ENCODE results near the gene SHISA7.
A peak's percentile ranks its signal among the peaks of the same experiment; 100 is the strongest.

Gene SHISA7

DNA sequence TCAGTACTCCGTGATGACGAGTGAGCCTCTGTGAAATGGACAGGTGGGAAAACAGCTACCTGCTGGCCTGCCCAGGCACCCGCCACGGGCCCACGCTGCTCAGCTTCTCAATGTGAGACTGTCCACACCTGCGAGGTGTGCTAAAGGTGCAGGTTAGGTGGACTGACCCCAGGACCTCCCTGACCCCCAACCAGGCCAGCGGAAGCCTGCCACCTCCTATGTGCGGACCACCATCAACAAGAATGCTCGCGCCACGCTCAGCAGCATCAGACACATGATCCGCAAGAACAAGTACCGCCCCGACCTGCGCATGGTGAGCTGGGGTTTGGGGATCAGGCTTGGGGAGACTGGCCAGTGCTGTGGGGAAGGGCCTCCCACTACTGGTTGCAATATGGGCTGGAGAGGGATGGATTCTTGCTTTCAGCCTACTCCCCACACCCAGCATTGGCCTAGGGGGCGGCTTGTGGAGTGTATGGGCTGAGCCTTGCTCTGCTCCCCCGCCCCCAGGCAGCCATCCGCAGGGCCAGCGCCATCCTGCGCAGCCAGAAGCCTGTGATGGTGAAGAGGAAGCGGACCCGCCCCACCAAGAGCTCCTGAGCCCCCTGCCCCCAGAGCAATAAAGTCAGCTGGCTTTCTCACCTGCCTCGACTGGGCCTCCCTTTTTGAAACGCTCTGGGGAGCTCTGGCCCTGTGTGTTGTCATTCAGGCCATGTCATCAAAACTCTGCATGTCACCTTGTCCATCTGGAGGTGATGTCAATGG, 55.2 kb downstream of the SHISA7 start:
- Histone ChIP-seq H3K4me3 (ENCODE audit: low read length, poor library complexity, severe bottlenecking) (peak overlapping the region; percentile 100), H2AFZ (ENCODE audit: low read length) (no peak overlapping the region), H3K4me2 (ENCODE audit: low read depth, low read length, poor library complexity, severe bottlenecking) (peak overlapping the region; percentile 100), H3F3A (ENCODE audit: low read depth) (no peaks in the 10 kb centered on the region), H3K9me3 (ENCODE audit: insufficient read depth, low read depth, low read length) (no peaks in the 10 kb centered on the region), H3K4me1 (ENCODE audit: insufficient read depth, low read length, poor library complexity, severe bottlenecking) (peaks cover 45% of the 10 kb centered on the region), H3K9ac (ENCODE audit: low read depth, low read length, poor library complexity, severe bottlenecking) (peak overlapping the region; percentile 99), H3K27me3 (ENCODE audit: insufficient read depth, low read length, poor library complexity, severe bottlenecking) (no peaks in the 10 kb centered on the region), H4K20me1 (ENCODE audit: insufficient read depth, low read length, poor library complexity, severe bottlenecking) (peaks cover 58% of the 10 kb centered on the region), H3K79me2 (ENCODE audit: insufficient read depth, low read length) (peaks cover 52% of the 10 kb centered on the region), H3K36me3 (ENCODE audit: insufficient read depth, low read length) (peaks cover 23% of the 10 kb centered on the region; the same call in 1 of the 2 replicates), H3K9me2 (replicated peaks; ENCODE audit: low read depth, low read length) (no peaks in the 10 kb centered on the region)
- TF ChIP-seq EZH2phosphoT487 (IDR thresholded peaks at IDR 0.05; ENCODE audit: borderline replicate concordance), result no peak
- TF ChIP-seq, protein P1, sequence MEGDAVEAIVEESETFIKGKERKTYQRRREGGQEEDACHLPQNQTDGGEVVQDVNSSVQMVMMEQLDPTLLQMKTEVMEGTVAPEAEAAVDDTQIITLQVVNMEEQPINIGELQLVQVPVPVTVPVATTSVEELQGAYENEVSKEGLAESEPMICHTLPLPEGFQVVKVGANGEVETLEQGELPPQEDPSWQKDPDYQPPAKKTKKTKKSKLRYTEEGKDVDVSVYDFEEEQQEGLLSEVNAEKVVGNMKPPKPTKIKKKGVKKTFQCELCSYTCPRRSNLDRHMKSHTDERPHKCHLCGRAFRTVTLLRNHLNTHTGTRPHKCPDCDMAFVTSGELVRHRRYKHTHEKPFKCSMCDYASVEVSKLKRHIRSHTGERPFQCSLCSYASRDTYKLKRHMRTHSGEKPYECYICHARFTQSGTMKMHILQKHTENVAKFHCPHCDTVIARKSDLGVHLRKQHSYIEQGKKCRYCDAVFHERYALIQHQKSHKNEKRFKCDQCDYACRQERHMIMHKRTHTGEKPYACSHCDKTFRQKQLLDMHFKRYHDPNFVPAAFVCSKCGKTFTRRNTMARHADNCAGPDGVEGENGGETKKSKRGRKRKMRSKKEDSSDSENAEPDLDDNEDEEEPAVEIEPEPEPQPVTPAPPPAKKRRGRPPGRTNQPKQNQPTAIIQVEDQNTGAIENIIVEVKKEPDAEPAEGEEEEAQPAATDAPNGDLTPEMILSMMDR (conservative IDR thresholded peaks at IDR 0.05; ENCODE audit: low read length), result no peak

DNA sequence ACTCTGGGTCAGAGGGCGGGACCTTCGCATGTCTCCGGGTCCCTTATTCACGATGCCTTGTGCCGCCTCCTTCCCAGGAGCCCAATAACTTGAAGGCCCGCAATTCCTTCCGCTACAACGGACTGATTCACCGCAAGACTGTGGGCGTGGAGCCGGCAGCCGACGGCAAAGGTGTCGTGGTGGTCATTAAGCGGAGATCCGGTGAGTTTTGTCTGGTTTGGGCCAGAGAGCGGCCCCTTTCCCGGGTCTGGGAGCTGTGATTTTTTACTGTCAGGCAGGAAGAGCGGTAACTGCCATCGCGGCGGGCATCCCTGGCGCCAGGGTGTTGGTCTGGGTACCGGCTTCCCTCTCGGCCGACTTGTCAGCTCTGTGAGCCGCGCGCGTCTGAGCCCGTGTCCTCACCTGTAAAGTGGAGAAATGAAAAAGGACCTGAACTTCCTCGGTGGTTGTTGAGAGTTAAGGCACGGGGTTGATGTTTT, 56.6 kb downstream of the SHISA7 start:
- Histone ChIP-seq H3K4me3 (ENCODE audit: low read length, poor library complexity, severe bottlenecking) (peak overlapping the region; percentile 100), H3K79me2 (ENCODE audit: insufficient read depth, low read length) (peaks cover 60% of the 10 kb centered on the region), H3K4me1 (ENCODE audit: insufficient read depth, low read length, poor library complexity, severe bottlenecking) (peaks cover 49% of the 10 kb centered on the region), H3K27me3 (ENCODE audit: insufficient read depth, low read length, poor library complexity, severe bottlenecking) (no peaks in the 10 kb centered on the region), H2AFZ (ENCODE audit: low read length) (no peak overlapping the region), H3K4me2 (ENCODE audit: low read depth, low read length, poor library complexity, severe bottlenecking) (peak overlapping the region; percentile 100), H4K20me1 (ENCODE audit: insufficient read depth, low read length, poor library complexity, severe bottlenecking) (peaks cover 57% of the 10 kb centered on the region), H3K9ac (ENCODE audit: low read depth, low read length, poor library complexity, severe bottlenecking) (peak overlapping the region; percentile 99), H3K36me3 (ENCODE audit: insufficient read depth, low read length) (peaks cover 23% of the 10 kb centered on the region; the same call in 1 of the 2 replicates), H3K9me2 (replicated peaks; ENCODE audit: low read depth, low read length) (no peaks in the 10 kb centered on the region), H3K9me3 (ENCODE audit: insufficient read depth, low read depth, low read length) (no peaks in the 10 kb centered on the region), H3F3A (ENCODE audit: low read depth) (no peaks in the 10 kb centered on the region)
- TF ChIP-seq, protein P1 (conservative IDR thresholded peaks at IDR 0.05; ENCODE audit: low read length), result no peak
- TF ChIP-seq EZH2phosphoT487 (IDR thresholded peaks at IDR 0.05; ENCODE audit: borderline replicate concordance), result no peak

DNA sequence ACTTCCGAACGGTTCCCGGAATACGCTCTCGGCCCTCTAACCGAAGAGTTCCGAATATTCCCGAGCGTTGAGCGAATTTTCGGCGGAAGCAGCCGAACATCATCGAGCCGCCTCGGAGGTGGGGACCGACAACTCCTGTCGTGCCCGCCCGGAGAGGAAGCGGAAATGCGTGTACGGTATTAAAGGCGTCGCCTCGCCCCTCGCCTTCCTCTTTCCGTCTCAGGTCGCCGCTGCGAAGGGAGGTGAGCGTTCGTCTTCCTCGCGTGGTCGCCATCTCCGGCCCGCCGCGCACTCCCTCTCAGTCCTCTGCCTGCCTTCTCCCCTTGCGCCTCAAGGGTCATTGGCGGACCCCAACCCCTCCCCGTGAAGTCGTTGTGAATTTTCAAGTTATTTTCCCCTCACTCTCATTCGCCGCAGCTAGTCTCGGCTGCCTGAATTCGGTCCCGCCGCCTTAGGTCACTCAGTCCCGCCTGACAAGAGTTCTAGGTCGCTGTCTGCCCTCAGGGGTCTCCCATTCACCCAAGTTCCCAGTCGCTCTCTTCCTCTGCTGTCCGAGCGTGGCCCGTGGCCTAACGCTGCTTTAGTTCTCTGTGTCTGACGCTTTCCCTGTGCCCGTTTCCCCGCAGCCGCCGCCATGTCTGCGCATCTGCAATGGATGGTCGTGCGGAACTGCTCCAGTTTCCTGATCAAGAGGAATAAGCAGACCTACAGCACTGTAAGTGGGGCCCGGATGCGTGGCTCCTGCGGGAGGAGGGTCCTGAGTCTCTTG, 57.2 kb downstream of the SHISA7 start, which contains the start of gene RPL28:
RPL28 (plus strand) TSS at position 209 of the 769 bp plus-strand sequence; CDS start at position 635, 426 bp downstream.
- Histone ChIP-seq H3K36me3 (ENCODE audit: insufficient read depth, low read length) (peaks cover 23% of the 10 kb centered on the region; the same call in 1 of the 2 replicates), H3K9ac (ENCODE audit: low read depth, low read length, poor library complexity, severe bottlenecking) (peak within 1 kb of the TSS; percentile 99), H3K4me1 (ENCODE audit: insufficient read depth, low read length, poor library complexity, severe bottlenecking) (peaks cover 49% of the 10 kb centered on the region), H4K20me1 (ENCODE audit: insufficient read depth, low read length, poor library complexity, severe bottlenecking) (peaks cover 51% of the 10 kb centered on the region), H3K27me3 (ENCODE audit: insufficient read depth, low read length, poor library complexity, severe bottlenecking) (no peaks in the 10 kb centered on the region), H3F3A (ENCODE audit: low read depth) (no peaks in the 10 kb centered on the region), H3K4me2 (ENCODE audit: low read depth, low read length, poor library complexity, severe bottlenecking) (peak within 1 kb of the TSS; percentile 100), H3K9me2 (replicated peaks; ENCODE audit: low read depth, low read length) (no peaks in the 10 kb centered on the region), H3K79me2 (ENCODE audit: insufficient read depth, low read length) (peaks cover 60% of the 10 kb centered on the region), H3K9me3 (ENCODE audit: insufficient read depth, low read depth, low read length) (no peaks in the 10 kb centered on the region), H2AFZ (ENCODE audit: low read length) (peak within 1 kb of the TSS; percentile 85), H3K4me3 (ENCODE audit: low read length, poor library complexity, severe bottlenecking) (peak within 1 kb of the TSS; percentile 100)
- TF ChIP-seq EZH2phosphoT487 (IDR thresholded peaks at IDR 0.05; ENCODE audit: borderline replicate concordance), result no peak
- TF ChIP-seq, protein P1 (conservative IDR thresholded peaks at IDR 0.05; ENCODE audit: low read length), result no peak
